HUES64 (cell line): ENCODE results near the gene ATL2.
"Not testable (repeated sequence)": the region's sequence is repeated elsewhere in the genome, so short reads cannot be mapped to it uniquely, and the experiment has no call there.

Experiments used
- H3K27ac ChIP-seq: 2 replicates; pipeline ENCODE4 v1.7.0; 2013; ENCODE audit warnings: low read depth, low read length, inconsistent platforms
- H3K27me3 ChIP-seq: 2 replicates; pipeline ENCODE4 v1.6.1; 2013; ENCODE audit warnings: mild to moderate bottlenecking, low read length; ENCODE audit not compliant: insufficient read depth
- H3K36me3 ChIP-seq: 2 replicates; pipeline ENCODE4 v1.6.1; 2013; ENCODE audit warnings: mild to moderate bottlenecking, low read length; ENCODE audit not compliant: insufficient read depth
- H3K4me1 ChIP-seq: 2 replicates; pipeline ENCODE4 v1.6.1; 2013; ENCODE audit warnings: mild to moderate bottlenecking, low read length, moderate library complexity; ENCODE audit not compliant: insufficient read depth
- H3K4me3 ChIP-seq: 2 replicates; pipeline ENCODE4 v1.5.1; 2013; ENCODE audit warnings: mild to moderate bottlenecking, low read length, moderate library complexity
- H3K9ac ChIP-seq: 2 replicates; pipeline ENCODE4 v1.6.1; 2013; ENCODE audit warnings: mild to moderate bottlenecking, low read depth, low read length
- H3K9me3 ChIP-seq: 2 replicates; pipeline ENCODE4 v1.6.1; 2013; ENCODE audit warnings: low read depth, low read length; ENCODE audit not compliant: insufficient read depth
- WGBS: fragments of 150-250, 120-280 bp; methylation state at CpG from one replicate; pipeline ENCODE4 v1.1.7; 2013; ENCODE audit warnings: missing lambda C conversion rate; 5-methylcytosine and 5-hydroxymethylcytosine counted together

Gene ATL2

GRCh38 chr2:38412235-38412871, 35.3 kb upstream of the ATL2 start:
- H3K27me3 ChIP-seq, H3K9ac ChIP-seq, H3K36me3 ChIP-seq, H3K27ac ChIP-seq, H3K4me3 ChIP-seq: not testable (repeated sequence)
- peaks cover 12% of the 10 kb centered on the region for H3K4me1 ChIP-seq
- H3K9me3 ChIP-seq: peaks cover 13% of the 10 kb centered on the region; the same call in 1 of the 2 replicates
- 95% methylated on average over 4 of the region's 4 CpGs for WGBS

- H3K4me1 ChIP-seq: peaks cover 26% of the 10 kb centered on the region
- WGBS: 73% methylated on average over 2 of the region's 2 CpGs
- peaks cover 27% of the 10 kb centered on the region; the same call in 1 of the 2 replicates for H3K9me3 ChIP-seq
- no peaks in the 10 kb centered on the region for H3K27me3 ChIP-seq
- no peak overlapping the region for H3K4me3 ChIP-seq
- no peak overlapping the region for H3K9ac ChIP-seq
- no peaks in the 10 kb centered on the region for H3K36me3 ChIP-seq
- no peak overlapping the region; the same call in 1 of the 2 replicates for H3K27ac ChIP-seq
Measured at GRCh38 chr2:38409156-38410102, 32.4 kb upstream of the ATL2 start.

GRCh38 chr2:38407111-38407682, 30.1 kb upstream of the ATL2 start:
- H3K4me1 ChIP-seq: peaks cover 26% of the 10 kb centered on the region
- WGBS: 63% methylated on average over 4 of the region's 4 CpGs
- peaks cover 20% of the 10 kb centered on the region for H3K9me3 ChIP-seq
- no peaks in the 10 kb centered on the region for H3K36me3 ChIP-seq
- no peak overlapping the region for H3K9ac ChIP-seq
- H3K27ac ChIP-seq: peak overlapping the region; percentile 77; the same call in 1 of the 2 replicates
- H3K4me3 ChIP-seq: no peak overlapping the region
- H3K27me3 ChIP-seq: no peaks in the 10 kb centered on the region

- Histone ChIP-seq H3K36me3 (no peaks in the 10 kb centered on the region), H3K4me1 (peaks cover 26% of the 10 kb centered on the region), H3K4me3 (no peak overlapping the region), H3K9ac (no peak overlapping the region), H3K9me3 (peaks cover 20% of the 10 kb centered on the region), H3K27me3 (no peaks in the 10 kb centered on the region), H3K27ac (peak overlapping the region; percentile 77; the same call in 1 of the 2 replicates)
- 85% methylated on average over 8 of the region's 8 CpGs for WGBS
Measured at GRCh38 chr2:38406597-38407110, 29.6 kb upstream of the ATL2 start.

- no peak overlapping the region for H3K9ac ChIP-seq
- H3K9me3 ChIP-seq: peaks cover 20% of the 10 kb centered on the region
- no peaks in the 10 kb centered on the region for H3K36me3 ChIP-seq
- H3K4me1 ChIP-seq: peaks cover 26% of the 10 kb centered on the region
- no peak overlapping the region for H3K4me3 ChIP-seq
- WGBS: 90% methylated on average over 9 of the region's 9 CpGs
- no peaks in the 10 kb centered on the region for H3K27me3 ChIP-seq
- peak overlapping the region; percentile 77; the same call in 1 of the 2 replicates for H3K27ac ChIP-seq
Measured at GRCh38 chr2:38405917-38406596, 29.0 kb upstream of the ATL2 start.

GRCh38 chr2:38400513-38400912, 23.4 kb upstream of the ATL2 start:
- H3K4me3 ChIP-seq: no peak overlapping the region
- peaks cover 15% of the 10 kb centered on the region for H3K9me3 ChIP-seq
- no peaks in the 10 kb centered on the region for H3K27me3 ChIP-seq
- no peaks in the 10 kb centered on the region for H3K4me1 ChIP-seq
- H3K36me3 ChIP-seq: no peaks in the 10 kb centered on the region
- H3K27ac ChIP-seq: no peak overlapping the region
- no peak overlapping the region for H3K9ac ChIP-seq

GRCh38 chr2:38398739-38399138, 21.7 kb upstream of the ATL2 start:
- Histone ChIP-seq H3K27ac (no peak overlapping the region), H3K27me3 (no peaks in the 10 kb centered on the region), H3K36me3 (no peaks in the 10 kb centered on the region), H3K9me3 (peaks cover 6% of the 10 kb centered on the region; the same call in 1 of the 2 replicates), H3K4me1 (no peaks in the 10 kb centered on the region), H3K9ac (no peak overlapping the region), H3K4me3 (no peak overlapping the region)
- WGBS: 96% methylated on average over 4 of the region's 4 CpGs

- no peaks in the 10 kb centered on the region for H3K36me3 ChIP-seq
- no peaks in the 10 kb centered on the region for H3K4me1 ChIP-seq
- 92% methylated on average over 4 of the region's 5 CpGs for WGBS
- no peak overlapping the region for H3K4me3 ChIP-seq
- H3K27ac ChIP-seq: no peak overlapping the region
- no peaks in the 10 kb centered on the region for H3K27me3 ChIP-seq
- H3K9me3 ChIP-seq: no peaks in the 10 kb centered on the region
- H3K9ac ChIP-seq: no peak overlapping the region
Measured at GRCh38 chr2:38394903-38395341, 17.8 kb upstream of the ATL2 start.

- no peaks in the 10 kb centered on the region for H3K36me3 ChIP-seq
- 92% methylated on average over 2 of the region's 2 CpGs for WGBS
- no peak overlapping the region for H3K9ac ChIP-seq
- H3K9me3 ChIP-seq: no peaks in the 10 kb centered on the region
- H3K27me3 ChIP-seq: no peaks in the 10 kb centered on the region
- H3K4me3 ChIP-seq: no peak overlapping the region
- H3K4me1 ChIP-seq: no peaks in the 10 kb centered on the region
- no peak overlapping the region for H3K27ac ChIP-seq
Measured at GRCh38 chr2:38394041-38394440, 17.0 kb upstream of the ATL2 start.

GRCh38 chr2:38390947-38391346, 13.9 kb upstream of the ATL2 start:
- Histone ChIP-seq H3K4me3 (no peak overlapping the region), H3K27me3 (no peaks in the 10 kb centered on the region), H3K36me3 (no peaks in the 10 kb centered on the region), H3K9me3 (no peaks in the 10 kb centered on the region), H3K9ac (no peak overlapping the region), H3K27ac (no peak overlapping the region), H3K4me1 (no peaks in the 10 kb centered on the region)
- 93% methylated on average over 3 of the region's 3 CpGs for WGBS
